NT2/D1 (cell line): ENCODE measurements around the gene NAA80.
A peak's percentile ranks its signal among the peaks of the same experiment; 100 is the strongest.

Experiments
- DNase-seq: peaks from one replicate; pipeline ENCODE4 v3.0.0-alpha.2; 2011; ENCODE audit warnings: low read depth, low spot score
- H3K27me3 ChIP-seq: 2 replicates; pipeline ENCODE4 v1.6.0; 2011; ENCODE audit warnings: mild to moderate bottlenecking; ENCODE audit not compliant: insufficient read length, insufficient read depth
- H3K36me3 ChIP-seq: 2 replicates; pipeline ENCODE4 v1.6.1; 2011; ENCODE audit warnings: mild to moderate bottlenecking, low read length, mixed read lengths; ENCODE audit not compliant: insufficient read depth, insufficient read length
- H3K4me1 ChIP-seq: 2 replicates; pipeline ENCODE4 v1.5.1; 2011; ENCODE audit not compliant: insufficient read depth, insufficient read length
- H3K4me3 ChIP-seq: 2 replicates; pipeline ENCODE4 v1.5.1; 2011; ENCODE audit warnings: low read depth; ENCODE audit not compliant: insufficient read length
- H3K9ac ChIP-seq: 2 replicates; pipeline ENCODE4 v1.6.0; 2011; ENCODE audit warnings: low read depth; ENCODE audit not compliant: insufficient read length
- H3K9me3 ChIP-seq: 2 replicates; pipeline ENCODE4 v1.5.1; 2011; ENCODE audit warnings: mild to moderate bottlenecking, low read length; ENCODE audit not compliant: insufficient read depth
- SUZ12 ChIP-seq: IDR thresholded peaks from 2 replicates; pipeline ENCODE4 v1.6.1; 2011; ENCODE audit not compliant: insufficient read length, insufficient read depth; ENCODE audit errors: extremely low read depth
- YY1 ChIP-seq: IDR thresholded peaks from 2 replicates; pipeline ENCODE4 v1.6.1; 2011; ENCODE audit not compliant: insufficient read length, insufficient read depth
- ZNF274 ChIP-seq: IDR thresholded peaks from 2 replicates; pipeline ENCODE4 v1.6.1; 2011; ENCODE audit warnings: mild to moderate bottlenecking, low read depth, low read length

NAA80 gene

GRCh38 chr3:50255251-50255615, 44.0 kb downstream of the NAA80 start:
- Histone ChIP-seq H3K27me3 (no peaks in the 10 kb centered on the region), H3K9me3 (no peaks in the 10 kb centered on the region), H3K9ac (no peak overlapping the region), H3K36me3 (peaks cover 88% of the 10 kb centered on the region), H3K4me3 (no peak overlapping the region), H3K4me1 (peaks cover 48% of the 10 kb centered on the region)
- DNase-seq = no peak
- TF ChIP-seq ZNF274 = no peak
- no peak for TF ChIP-seq SUZ12

GRCh38 chr3:50254577-50255250, 44.5 kb downstream of the NAA80 start:
- no peak for DNase-seq
- H3K4me1 ChIP-seq = peaks cover 49% of the 10 kb centered on the region
- H3K36me3 ChIP-seq = peaks cover 93% of the 10 kb centered on the region
- H3K27me3 ChIP-seq = no peaks in the 10 kb centered on the region
- no peak for TF ChIP-seq SUZ12
- TF ChIP-seq ZNF274 = no peak
- no peak for TF ChIP-seq YY1
- no peak overlapping the region for H3K4me3 ChIP-seq
- H3K9me3 ChIP-seq = no peaks in the 10 kb centered on the region
- no peak overlapping the region for H3K9ac ChIP-seq

- Histone ChIP-seq H3K4me1 (peaks cover 57% of the 10 kb centered on the region), H3K9me3 (no peaks in the 10 kb centered on the region), H3K4me3 (no peak overlapping the region), H3K27me3 (no peaks in the 10 kb centered on the region), H3K36me3 (peaks cover 84% of the 10 kb centered on the region), H3K9ac (no peak overlapping the region)
- TF ChIP-seq ZNF274 = no peak
- TF ChIP-seq YY1 = no peak
- TF ChIP-seq SUZ12 = no peak
- DNase-seq = no peak
Measured at GRCh38 chr3:50251220-50251619, 48.0 kb downstream of the NAA80 start.

GRCh38 chr3:50250514-50250913, 48.7 kb downstream of the NAA80 start:
- TF ChIP-seq ZNF274 = no peak
- TF ChIP-seq YY1 = no peak
- TF ChIP-seq SUZ12 = no peak
- Histone ChIP-seq H3K9me3 (no peaks in the 10 kb centered on the region), H3K36me3 (peaks cover 82% of the 10 kb centered on the region), H3K9ac (no peak overlapping the region), H3K4me3 (no peak overlapping the region), H3K27me3 (no peaks in the 10 kb centered on the region), H3K4me1 (peaks cover 61% of the 10 kb centered on the region)
- DNase-seq = no peak

GRCh38 chr3:50249457-50249856, 49.7 kb downstream of the NAA80 start:
- no peaks in the 10 kb centered on the region for H3K27me3 ChIP-seq
- no peak for DNase-seq
- peaks cover 79% of the 10 kb centered on the region for H3K36me3 ChIP-seq
- no peaks in the 10 kb centered on the region for H3K9me3 ChIP-seq
- H3K9ac ChIP-seq = no peak overlapping the region
- no peak overlapping the region for H3K4me3 ChIP-seq
- TF ChIP-seq ZNF274 (no peak), SUZ12 (no peak)
- H3K4me1 ChIP-seq = peaks cover 62% of the 10 kb centered on the region

GRCh38 chr3:50248387-50248786, 50.8 kb downstream of the NAA80 start:
- Histone ChIP-seq H3K27me3 (no peaks in the 10 kb centered on the region), H3K9ac (peak overlapping the region; percentile 39), H3K4me3 (no peak overlapping the region), H3K36me3 (peaks cover 79% of the 10 kb centered on the region), H3K4me1 (peaks cover 65% of the 10 kb centered on the region), H3K9me3 (no peaks in the 10 kb centered on the region)
- no peak for TF ChIP-seq ZNF274
- no peak for TF ChIP-seq YY1
- TF ChIP-seq SUZ12 = no peak
- DNase-seq = no peak

GRCh38 chr3:50246517-50246954, 52.7 kb downstream of the NAA80 start:
- Histone ChIP-seq H3K4me3 (peak overlapping the region; percentile 16), H3K36me3 (peaks cover 76% of the 10 kb centered on the region)
- no peak for DNase-seq

More at GRCh38 chr3:50246517-50246954, 52.7 kb downstream of the NAA80 start:
- TF ChIP-seq ZNF274 (no peak), SUZ12 (no peak), YY1 (no peak)
- Histone ChIP-seq H3K9me3 (no peaks in the 10 kb centered on the region), H3K4me1 (peaks cover 71% of the 10 kb centered on the region), H3K27me3 (no peaks in the 10 kb centered on the region), H3K9ac (peak overlapping the region; percentile 76)
